Erythroblast (primary cell): ENCODE data around the gene JMJD8.

ENCODE experiments used
- GATA1 ChIP-seq: IDR thresholded peaks from 2 replicates; pipeline ENCODE4 v1.6.1; 2011; ENCODE audit warnings: low read depth, mild to moderate bottlenecking, control low read depth, low read length, moderate library complexity
- POLR2A ChIP-seq: IDR thresholded peaks from 2 replicates; pipeline ENCODE4 v1.6.1; 2011; ENCODE audit warnings: mild to moderate bottlenecking, low read length

DNA sequence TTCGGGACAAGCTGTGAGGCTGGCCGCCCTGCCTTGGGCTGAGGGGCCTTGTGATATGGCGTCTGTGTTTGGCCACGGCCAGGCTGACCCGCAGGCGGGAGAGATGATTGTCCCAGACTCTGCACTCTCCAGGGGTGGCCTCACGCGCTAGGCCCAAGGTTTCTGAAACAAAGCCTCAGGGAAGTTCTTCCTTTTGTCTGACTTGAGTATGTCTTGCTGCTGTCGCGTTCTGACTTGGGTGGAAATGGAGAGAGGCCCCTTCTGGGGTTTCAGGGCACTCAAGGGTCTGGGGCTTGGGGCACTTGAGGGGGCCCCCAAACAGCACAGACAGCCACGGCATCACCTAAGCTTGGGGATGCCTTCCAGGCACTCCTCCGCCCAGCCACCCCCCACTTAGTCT, 26.9 kb upstream of the JMJD8 start:
- TF ChIP-seq POLR2A (no peak), GATA1 (no peak)
